ENCODE results near the gene MCAM.

- TF ChIP-seq POLR2A (IDR thresholded peaks at IDR 0.05; ENCODE audit: low read length) (no peak), GATA1 (IDR thresholded peaks at IDR 0.05; ENCODE audit: low read depth, low read length) (no peak)
Measured at GRCh38 chr11:119258983-119259382, 57.9 kb downstream of the MCAM start.

Data from erythroblast (primary cell).